Measurements from ENCODE around the gene SRRM4.
"Not testable (repeated sequence)": the region's sequence is repeated elsewhere in the genome, so short reads cannot be mapped to it uniquely, and the experiment has no call there.

Gene SRRM4

GRCh38 chr12:119025786-119026185 is 44.4 kb downstream of the SRRM4 start:
- H3K27me3 ChIP-seq (replicated peaks; ENCODE audit: control insufficient read depth, insufficient read depth, low read length, poor library complexity, severe bottlenecking), result no peaks in the 10 kb centered on the region

DNA sequence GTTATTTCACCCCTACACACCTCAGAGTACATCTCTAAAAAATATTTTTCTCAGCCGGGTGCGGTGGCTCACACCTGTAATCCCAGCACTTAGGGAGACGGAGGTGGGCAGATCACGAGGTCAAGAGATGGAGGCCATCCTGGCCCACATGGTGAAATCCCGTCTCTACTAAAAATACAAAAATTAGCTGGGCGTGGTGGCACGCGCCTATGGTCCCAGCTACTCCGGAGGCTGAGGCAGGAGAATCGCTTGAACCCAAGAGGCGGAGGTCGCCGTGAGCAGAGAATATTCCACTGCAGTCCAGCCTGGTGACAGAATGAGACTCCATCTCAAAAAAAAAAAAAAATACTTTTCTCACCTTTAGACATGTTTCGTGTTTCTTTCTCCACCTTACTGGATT is 52.0 kb downstream of the SRRM4 start:
- H3K27ac ChIP-seq (ENCODE audit: insufficient read depth, low read length, poor library complexity, severe bottlenecking); H3K4me3 ChIP-seq (ENCODE audit: insufficient read depth, low read depth, low read length, poor library complexity, severe bottlenecking); DNase-seq; H3K4me1 ChIP-seq (ENCODE audit: control insufficient read depth, insufficient read depth, low read length, poor library complexity, severe bottlenecking); H3K9me3 ChIP-seq (ENCODE audit: control insufficient read depth, low read length); H3K36me3 ChIP-seq (ENCODE audit: control insufficient read depth, insufficient read depth, low read length); H3K27me3 ChIP-seq (replicated peaks; ENCODE audit: control insufficient read depth, insufficient read depth, low read length, poor library complexity, severe bottlenecking): not testable (repeated sequence)

More at GRCh38 chr12:119025786-119026185, 44.4 kb downstream of the SRRM4 start:
- no peaks in the 10 kb centered on the region for H3K36me3 ChIP-seq (ENCODE audit: control insufficient read depth, insufficient read depth, low read length)
- DNase-seq, result no peak
- no peaks in the 10 kb centered on the region for H3K4me1 ChIP-seq (ENCODE audit: control insufficient read depth, insufficient read depth, low read length, poor library complexity, severe bottlenecking)
- H3K4me3 ChIP-seq (ENCODE audit: insufficient read depth, low read depth, low read length, poor library complexity, severe bottlenecking), result no peak overlapping the region
- no peaks in the 10 kb centered on the region for H3K9me3 ChIP-seq (ENCODE audit: control insufficient read depth, low read length)
- no peak overlapping the region for H3K27ac ChIP-seq (ENCODE audit: insufficient read depth, low read length, poor library complexity, severe bottlenecking)

DNA sequence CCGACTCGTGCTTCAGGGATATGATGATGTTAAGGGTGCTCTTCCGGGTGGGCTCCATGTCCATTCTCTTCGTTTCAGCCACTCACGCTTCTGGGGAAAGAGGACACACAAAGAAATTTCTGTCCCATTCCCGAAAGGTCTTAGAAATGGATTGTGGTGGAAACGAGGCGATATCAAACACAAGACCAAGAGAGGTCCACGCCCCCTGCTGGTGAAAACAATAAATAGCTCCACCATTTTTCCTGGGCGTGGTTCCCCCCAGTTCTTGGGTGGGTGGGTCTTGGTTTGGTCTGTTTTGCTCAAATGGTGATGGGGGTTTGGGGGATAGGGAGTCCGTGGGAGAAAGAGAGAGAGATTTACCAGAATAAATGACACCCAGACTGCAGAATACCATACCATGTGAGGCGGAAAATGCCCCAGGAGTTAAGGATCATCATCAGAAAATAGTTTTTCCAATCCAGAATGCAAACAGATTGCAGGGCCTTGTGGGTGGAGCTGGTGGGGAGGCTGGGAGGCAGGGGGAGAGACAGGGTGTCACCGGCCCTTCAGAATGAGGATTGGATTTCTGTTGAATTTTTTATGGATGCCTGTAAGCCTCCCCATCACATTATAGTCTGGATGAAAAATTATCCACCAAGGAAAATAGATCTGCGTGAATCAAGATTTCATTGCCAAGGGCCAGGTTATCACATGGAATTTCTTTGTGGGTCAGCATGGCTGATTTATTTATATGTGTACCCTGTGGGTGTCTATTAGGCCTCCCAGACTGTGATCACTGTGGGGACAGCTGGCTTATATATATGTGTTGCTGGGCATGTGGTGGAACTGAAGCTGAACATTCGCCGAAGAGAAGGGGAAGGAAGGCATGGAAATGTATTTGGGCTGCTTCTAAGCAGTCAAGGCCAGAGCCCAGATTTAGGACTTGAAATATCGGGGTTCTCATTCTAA is 55.8 kb downstream of the SRRM4 start:
- no peak for DNase-seq
- Histone ChIP-seq H3K9me3 (ENCODE audit: control insufficient read depth, low read length) (no peaks in the 10 kb centered on the region), H3K4me3 (ENCODE audit: insufficient read depth, low read depth, low read length, poor library complexity, severe bottlenecking) (no peak overlapping the region), H3K36me3 (ENCODE audit: control insufficient read depth, insufficient read depth, low read length) (no peaks in the 10 kb centered on the region), H3K27me3 (replicated peaks; ENCODE audit: control insufficient read depth, insufficient read depth, low read length, poor library complexity, severe bottlenecking) (no peaks in the 10 kb centered on the region), H3K4me1 (ENCODE audit: control insufficient read depth, insufficient read depth, low read length, poor library complexity, severe bottlenecking) (no peaks in the 10 kb centered on the region), H3K27ac (ENCODE audit: insufficient read depth, low read length, poor library complexity, severe bottlenecking) (no peak overlapping the region)

DNA sequence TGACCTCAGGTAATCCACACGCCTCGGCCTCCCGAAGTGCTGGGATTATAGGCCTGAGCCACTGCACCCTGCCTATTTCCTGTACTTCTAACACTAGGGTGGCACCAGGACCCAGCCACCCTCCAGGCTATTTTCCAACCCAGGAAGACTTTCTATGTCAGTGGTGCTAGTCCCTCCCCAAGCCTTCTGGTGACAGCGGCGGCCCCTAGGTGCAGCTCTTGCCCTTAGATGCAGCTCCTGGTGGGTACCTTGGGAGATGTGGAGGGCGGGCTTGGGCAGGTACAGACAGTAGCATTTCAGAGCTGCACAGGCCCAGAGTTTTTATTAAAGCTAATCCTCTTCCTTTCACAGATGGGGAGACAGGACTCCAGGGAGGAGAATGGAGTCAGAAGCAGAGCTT is 62.8 kb downstream of the SRRM4 start:
- no peaks in the 10 kb centered on the region for H3K36me3 ChIP-seq (ENCODE audit: control insufficient read depth, insufficient read depth, low read length)
- H3K27ac ChIP-seq (ENCODE audit: insufficient read depth, low read length, poor library complexity, severe bottlenecking), result no peak overlapping the region
- H3K4me1 ChIP-seq (ENCODE audit: control insufficient read depth, insufficient read depth, low read length, poor library complexity, severe bottlenecking), result no peaks in the 10 kb centered on the region
- no peaks in the 10 kb centered on the region for H3K9me3 ChIP-seq (ENCODE audit: control insufficient read depth, low read length)
- no peak overlapping the region for H3K4me3 ChIP-seq (ENCODE audit: insufficient read depth, low read depth, low read length, poor library complexity, severe bottlenecking)
- no peak for DNase-seq
- H3K27me3 ChIP-seq (replicated peaks; ENCODE audit: control insufficient read depth, insufficient read depth, low read length, poor library complexity, severe bottlenecking), result no peaks in the 10 kb centered on the region

DNA sequence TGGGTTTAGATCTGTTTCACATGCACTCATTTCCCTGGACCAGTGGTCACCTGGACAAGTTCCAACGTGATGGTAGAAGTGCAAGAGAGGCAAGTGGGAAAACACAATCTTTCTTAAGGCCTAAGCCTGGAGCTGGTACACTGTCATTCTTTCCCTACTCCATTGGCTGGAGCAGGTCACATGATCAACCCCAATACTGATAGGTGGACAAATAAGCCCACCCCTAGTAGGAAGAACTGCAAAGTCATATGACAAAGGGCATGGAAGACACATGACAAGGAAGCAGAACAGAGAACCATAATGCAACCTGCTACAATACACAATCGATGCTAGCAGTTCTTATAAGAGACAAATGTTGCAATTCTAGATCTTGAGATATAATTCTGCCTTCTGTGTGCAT is 66.3 kb downstream of the SRRM4 start:
- no peak for DNase-seq
- no peaks in the 10 kb centered on the region for H3K27me3 ChIP-seq (replicated peaks; ENCODE audit: control insufficient read depth, insufficient read depth, low read length, poor library complexity, severe bottlenecking)
- no peak overlapping the region for H3K4me3 ChIP-seq (ENCODE audit: insufficient read depth, low read depth, low read length, poor library complexity, severe bottlenecking)
- no peaks in the 10 kb centered on the region for H3K9me3 ChIP-seq (ENCODE audit: control insufficient read depth, low read length)
- H3K27ac ChIP-seq (ENCODE audit: insufficient read depth, low read length, poor library complexity, severe bottlenecking), result no peak overlapping the region
- H3K4me1 ChIP-seq (ENCODE audit: control insufficient read depth, insufficient read depth, low read length, poor library complexity, severe bottlenecking), result no peaks in the 10 kb centered on the region
- no peaks in the 10 kb centered on the region for H3K36me3 ChIP-seq (ENCODE audit: control insufficient read depth, insufficient read depth, low read length)

GRCh38 chr12:119050663-119051062 is 69.3 kb downstream of the SRRM4 start:
- Histone ChIP-seq H3K27me3 (replicated peaks; ENCODE audit: control insufficient read depth, insufficient read depth, low read length, poor library complexity, severe bottlenecking) (no peaks in the 10 kb centered on the region), H3K27ac (ENCODE audit: insufficient read depth, low read length, poor library complexity, severe bottlenecking) (no peak overlapping the region), H3K4me3 (ENCODE audit: insufficient read depth, low read depth, low read length, poor library complexity, severe bottlenecking) (no peak overlapping the region), H3K9me3 (ENCODE audit: control insufficient read depth, low read length) (no peaks in the 10 kb centered on the region), H3K36me3 (ENCODE audit: control insufficient read depth, insufficient read depth, low read length) (no peaks in the 10 kb centered on the region), H3K4me1 (ENCODE audit: control insufficient read depth, insufficient read depth, low read length, poor library complexity, severe bottlenecking) (no peaks in the 10 kb centered on the region)
- no peak for DNase-seq

DNA sequence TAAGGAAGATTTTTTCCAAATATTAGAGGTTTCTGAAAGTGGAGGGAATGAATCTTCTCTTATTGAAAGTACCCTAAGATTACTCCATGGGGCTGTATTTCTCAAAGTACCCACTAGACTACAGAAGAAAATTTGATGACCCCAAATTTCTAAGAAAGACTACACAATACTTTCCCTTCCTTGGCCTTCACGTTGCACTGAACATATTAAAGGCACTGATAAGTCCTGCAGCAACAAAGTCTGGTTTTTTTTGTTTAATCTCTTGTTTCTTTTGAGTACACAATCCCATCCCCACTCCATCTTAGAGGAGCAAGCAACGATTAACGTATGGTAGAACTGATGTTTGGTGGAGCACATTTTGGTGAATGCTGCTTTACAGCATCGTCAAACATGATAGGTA is 70.1 kb downstream of the SRRM4 start:
- no peak overlapping the region for H3K4me3 ChIP-seq (ENCODE audit: insufficient read depth, low read depth, low read length, poor library complexity, severe bottlenecking)
- H3K36me3 ChIP-seq (ENCODE audit: control insufficient read depth, insufficient read depth, low read length), result no peaks in the 10 kb centered on the region
- no peaks in the 10 kb centered on the region for H3K27me3 ChIP-seq (replicated peaks; ENCODE audit: control insufficient read depth, insufficient read depth, low read length, poor library complexity, severe bottlenecking)
- no peak overlapping the region for H3K27ac ChIP-seq (ENCODE audit: insufficient read depth, low read length, poor library complexity, severe bottlenecking)
- H3K9me3 ChIP-seq (ENCODE audit: control insufficient read depth, low read length), result no peaks in the 10 kb centered on the region
- H3K4me1 ChIP-seq (ENCODE audit: control insufficient read depth, insufficient read depth, low read length, poor library complexity, severe bottlenecking), result no peaks in the 10 kb centered on the region
- DNase-seq, result no peak

DNA sequence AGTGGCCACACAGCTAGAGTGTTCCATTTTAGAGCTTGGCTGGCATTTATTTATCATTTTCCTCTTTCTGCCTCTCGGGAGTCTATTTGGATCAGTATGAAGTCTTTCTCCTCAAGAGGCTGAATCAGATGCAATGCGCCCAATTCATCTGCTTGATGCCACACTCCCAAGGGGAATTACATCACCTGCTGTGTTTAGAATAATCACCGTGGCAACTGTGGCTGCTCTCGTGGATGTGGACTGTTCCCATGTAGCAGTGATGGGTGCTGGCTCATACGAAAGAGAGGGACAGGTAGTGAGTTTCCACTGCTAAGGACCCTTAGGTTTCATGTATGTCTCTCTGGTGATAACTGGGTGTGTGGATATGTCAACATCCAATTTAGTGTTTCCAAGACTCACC is 70.7 kb downstream of the SRRM4 start:
- no peaks in the 10 kb centered on the region for H3K27me3 ChIP-seq (replicated peaks; ENCODE audit: control insufficient read depth, insufficient read depth, low read length, poor library complexity, severe bottlenecking)

DNA sequence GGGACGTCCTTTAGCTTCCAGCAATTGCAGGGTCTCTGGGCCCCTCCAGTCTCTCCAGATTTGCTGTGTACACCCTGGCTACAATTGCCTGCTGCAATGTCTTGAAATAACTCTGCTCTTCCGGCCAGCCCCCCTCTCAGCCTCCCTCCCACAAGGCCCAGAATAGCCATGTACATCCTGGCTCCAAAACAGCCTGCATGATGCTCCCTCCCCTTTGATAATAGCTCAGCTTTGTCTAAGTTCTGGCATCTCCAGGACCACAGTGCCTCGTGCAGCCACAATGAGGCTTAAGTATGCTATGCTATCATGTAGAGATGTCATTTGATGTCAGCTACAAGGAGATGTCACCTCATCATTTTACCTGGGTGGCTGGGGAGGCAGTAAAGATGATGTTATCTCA is 74.6 kb downstream of the SRRM4 start:
- Histone ChIP-seq H3K36me3 (ENCODE audit: control insufficient read depth, insufficient read depth, low read length) (no peaks in the 10 kb centered on the region), H3K9me3 (ENCODE audit: control insufficient read depth, low read length) (no peaks in the 10 kb centered on the region), H3K4me3 (ENCODE audit: insufficient read depth, low read depth, low read length, poor library complexity, severe bottlenecking) (no peak overlapping the region), H3K27me3 (replicated peaks; ENCODE audit: control insufficient read depth, insufficient read depth, low read length, poor library complexity, severe bottlenecking) (no peaks in the 10 kb centered on the region), H3K4me1 (ENCODE audit: control insufficient read depth, insufficient read depth, low read length, poor library complexity, severe bottlenecking) (no peaks in the 10 kb centered on the region), H3K27ac (ENCODE audit: insufficient read depth, low read length, poor library complexity, severe bottlenecking) (no peak overlapping the region)
- DNase-seq, result no peak

More for the DNA sequence above, 70.7 kb downstream of the SRRM4 start:
- H3K36me3 ChIP-seq (ENCODE audit: control insufficient read depth, insufficient read depth, low read length), result no peaks in the 10 kb centered on the region
- no peak overlapping the region for H3K4me3 ChIP-seq (ENCODE audit: insufficient read depth, low read depth, low read length, poor library complexity, severe bottlenecking)
- no peak overlapping the region for H3K27ac ChIP-seq (ENCODE audit: insufficient read depth, low read length, poor library complexity, severe bottlenecking)
- no peaks in the 10 kb centered on the region for H3K9me3 ChIP-seq (ENCODE audit: control insufficient read depth, low read length)
- no peak for DNase-seq
- H3K4me1 ChIP-seq (ENCODE audit: control insufficient read depth, insufficient read depth, low read length, poor library complexity, severe bottlenecking), result no peaks in the 10 kb centered on the region

GRCh38 chr12:119060847-119061796 is 79.8 kb downstream of the SRRM4 start:
- Histone ChIP-seq H3K27me3 (replicated peaks; ENCODE audit: control insufficient read depth, insufficient read depth, low read length, poor library complexity, severe bottlenecking) (no peaks in the 10 kb centered on the region), H3K4me3 (ENCODE audit: insufficient read depth, low read depth, low read length, poor library complexity, severe bottlenecking) (no peak overlapping the region), H3K27ac (ENCODE audit: insufficient read depth, low read length, poor library complexity, severe bottlenecking) (no peak overlapping the region), H3K9me3 (ENCODE audit: control insufficient read depth, low read length) (no peaks in the 10 kb centered on the region), H3K36me3 (ENCODE audit: control insufficient read depth, insufficient read depth, low read length) (no peaks in the 10 kb centered on the region), H3K4me1 (ENCODE audit: control insufficient read depth, insufficient read depth, low read length, poor library complexity, severe bottlenecking) (no peaks in the 10 kb centered on the region)
- DNase-seq, result no peak

Data from effector memory CD4-positive, alpha-beta T cell (primary cell).